Testis (tissue), 2 donors: ENCODE results near the gene RFX1.

ENCODE experiments used
- POLR2A ChIP-seq: fragments of 450-650 bp; IDR thresholded peaks from one replicate; pipeline ENCODE4 v1.6.1; 2017; ENCODE audit warnings: antibody characterized with exemption, mild to moderate bottlenecking, moderate library complexity
- TF ChIP-seq, protein P1 (sequence below), 3 experiments: fragments of 450-650 bp in 2 of 3; fragments of 200-600 bp in 1 of 3; sonication (generic) in 1 of 3; IDR thresholded peaks; one replicate each; pipeline ENCODE4 v1.5.1; 2016 to 2019; ENCODE audit warnings: antibody characterized with exemption in 3 of 3, mild to moderate bottlenecking in 2 of 3, moderate library complexity in 1 of 3

DNA sequence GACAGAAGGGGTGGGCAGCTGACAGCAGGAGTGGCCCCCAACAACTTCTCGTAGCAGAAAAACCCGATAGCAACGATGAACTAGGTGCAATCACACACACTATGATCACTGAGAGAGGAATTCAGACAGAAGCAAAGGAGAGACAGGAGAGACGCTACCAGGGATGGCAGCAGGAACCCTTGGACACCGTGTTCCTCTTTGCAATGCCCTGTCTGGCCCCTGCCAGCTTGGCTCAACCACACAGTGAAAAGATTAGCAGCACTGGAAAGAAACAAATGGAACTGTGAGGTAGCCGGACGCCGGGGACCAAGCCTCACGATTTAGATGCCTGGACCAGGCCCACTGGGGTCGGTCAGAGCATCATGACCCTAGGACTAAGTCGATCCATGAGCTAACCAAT lies 30.2 kb downstream of the RFX1 start:
- TF ChIP-seq, protein P1, sequence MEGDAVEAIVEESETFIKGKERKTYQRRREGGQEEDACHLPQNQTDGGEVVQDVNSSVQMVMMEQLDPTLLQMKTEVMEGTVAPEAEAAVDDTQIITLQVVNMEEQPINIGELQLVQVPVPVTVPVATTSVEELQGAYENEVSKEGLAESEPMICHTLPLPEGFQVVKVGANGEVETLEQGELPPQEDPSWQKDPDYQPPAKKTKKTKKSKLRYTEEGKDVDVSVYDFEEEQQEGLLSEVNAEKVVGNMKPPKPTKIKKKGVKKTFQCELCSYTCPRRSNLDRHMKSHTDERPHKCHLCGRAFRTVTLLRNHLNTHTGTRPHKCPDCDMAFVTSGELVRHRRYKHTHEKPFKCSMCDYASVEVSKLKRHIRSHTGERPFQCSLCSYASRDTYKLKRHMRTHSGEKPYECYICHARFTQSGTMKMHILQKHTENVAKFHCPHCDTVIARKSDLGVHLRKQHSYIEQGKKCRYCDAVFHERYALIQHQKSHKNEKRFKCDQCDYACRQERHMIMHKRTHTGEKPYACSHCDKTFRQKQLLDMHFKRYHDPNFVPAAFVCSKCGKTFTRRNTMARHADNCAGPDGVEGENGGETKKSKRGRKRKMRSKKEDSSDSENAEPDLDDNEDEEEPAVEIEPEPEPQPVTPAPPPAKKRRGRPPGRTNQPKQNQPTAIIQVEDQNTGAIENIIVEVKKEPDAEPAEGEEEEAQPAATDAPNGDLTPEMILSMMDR (IDR thresholded peaks at IDR 0.05), result no peak
- TF ChIP-seq POLR2A, result no peak
